Liver (tissue), 9 donors: ENCODE measurements around the gene KLLN. TPM values are rescaled to one million over a fixed set of nuclear protein-coding genes. Genes with fewer than 3 reads are reported as not detected.

Experiments used
- DNase-seq: peaks from one replicate; pipeline ENCODE4 v3.0.0-alpha.2; 2017; ENCODE audit warnings: low spot score
- H3K27ac ChIP-seq, 2 donors: one replicate each; pipeline ENCODE4 v1.7.0; 2013; ENCODE audit warnings: inconsistent platforms in 2 of 2, low read length in 2 of 2, control low read depth in 1 of 2, low read depth in 1 of 2, mild to moderate bottlenecking in 1 of 2
- H3K27me3 ChIP-seq, 4 donors: one replicate each; pipeline versions ENCODE4 v1.6.1 to v1.7.0; 2013; ENCODE audit warnings: low read length in 3 of 4, inconsistent platforms in 1 of 4, mild to moderate bottlenecking in 1 of 4, moderate library complexity in 1 of 4; ENCODE audit not compliant: control insufficient read depth in 4 of 4, insufficient read depth in 4 of 4
- H3K36me3 ChIP-seq, 4 donors: one replicate each; pipeline versions ENCODE4 v1.6.1 to v1.7.0; 2013; ENCODE audit warnings: low read length in 3 of 4, mild to moderate bottlenecking in 3 of 4, low read depth in 1 of 4, moderate library complexity in 1 of 4; ENCODE audit not compliant: control insufficient read depth in 4 of 4, insufficient read depth in 3 of 4
- H3K4me1 ChIP-seq, 4 donors: one replicate each; pipeline versions ENCODE4 v1.6.1 to v1.7.0; 2013; ENCODE audit warnings: low read length in 3 of 4, mild to moderate bottlenecking in 3 of 4, moderate library complexity in 1 of 4; ENCODE audit not compliant: control insufficient read depth in 4 of 4, insufficient read depth in 4 of 4
- H3K4me3 ChIP-seq, 3 donors: one replicate each; pipeline versions ENCODE4 v1.6.1 to v1.7.0; 2013; ENCODE audit warnings: low read length in 3 of 3, control low read depth in 1 of 3, low read depth in 1 of 3, mild to moderate bottlenecking in 1 of 3
- H3K9ac ChIP-seq, 2 donors: one replicate each; pipeline ENCODE4 v1.7.0; 2013; ENCODE audit warnings: low read length in 2 of 2, mild to moderate bottlenecking in 2 of 2, moderate library complexity in 2 of 2, control low read depth in 1 of 2, low read depth in 1 of 2
- H3K9me3 ChIP-seq, 4 donors: one replicate each; pipeline versions ENCODE4 v1.6.1 to v1.7.0; 2013; ENCODE audit warnings: low read length in 3 of 4; ENCODE audit not compliant: control insufficient read depth in 4 of 4
- CTCF ChIP-seq: fragments of 150-350 bp; IDR thresholded peaks from 2 replicates; pipeline ENCODE4 v1.5.1; 2017; ENCODE audit warnings: improper control_type of control experiment, low read depth, low read length; ENCODE audit not compliant: missing input control
- EGR1 ChIP-seq, 2 donors: IDR thresholded peaks; 2 replicates each; pipeline ENCODE4 v1.6.1; 2016 to 2018; ENCODE audit warnings: antibody characterized with exemption in 2 of 2, low read depth in 2 of 2
- FOXA1 ChIP-seq: IDR thresholded peaks from 2 replicates; pipeline ENCODE4 v1.6.1; 2016; ENCODE audit warnings: antibody characterized with exemption
- FOXA2 ChIP-seq: IDR thresholded peaks from 2 replicates; pipeline ENCODE4 v1.6.1; 2016; ENCODE audit warnings: antibody characterized with exemption
- GABPA ChIP-seq, 2 donors: IDR thresholded peaks in 1 of 2; conservative IDR thresholded peaks in 1 of 2; 2 replicates each; pipeline ENCODE4 v1.6.1; 2016; ENCODE audit warnings: antibody characterized with exemption in 2 of 2, mild to moderate bottlenecking in 1 of 2, moderate library complexity in 1 of 2
- HNF4A ChIP-seq, 2 donors: conservative IDR thresholded peaks; 2 replicates each; pipeline ENCODE4 v1.6.1; 2016; ENCODE audit warnings: antibody characterized with exemption in 2 of 2, mild to moderate bottlenecking in 2 of 2
- HNF4G ChIP-seq: IDR thresholded peaks from 2 replicates; pipeline ENCODE4 v1.6.1; 2016; ENCODE audit warnings: antibody characterized with exemption
- JUND ChIP-seq, 2 donors: IDR thresholded peaks; 2 replicates each; pipeline ENCODE4 v1.6.1; 2016; ENCODE audit warnings: antibody characterized with exemption in 2 of 2
- MAX ChIP-seq: IDR thresholded peaks from 2 replicates; pipeline ENCODE4 v1.6.1; 2016; ENCODE audit warnings: antibody characterized with exemption
- NR2F2 ChIP-seq: IDR thresholded peaks from 2 replicates; pipeline ENCODE4 v1.6.1; 2016; ENCODE audit warnings: antibody characterized with exemption
- RAD21 ChIP-seq, 2 donors: IDR thresholded peaks; 2 replicates each; pipeline ENCODE4 v1.6.1; 2016; ENCODE audit warnings: antibody characterized with exemption in 2 of 2, mild to moderate bottlenecking in 2 of 2
- REST ChIP-seq: IDR thresholded peaks from 2 replicates; pipeline ENCODE4 v1.6.1; 2016; ENCODE audit warnings: antibody characterized with exemption, mild to moderate bottlenecking
- RXRA ChIP-seq, 2 donors: IDR thresholded peaks; 2 replicates each; pipeline ENCODE4 v1.6.1; 2017 to 2018; ENCODE audit warnings: antibody characterized with exemption in 2 of 2, mild to moderate bottlenecking in 1 of 2
- SP1 ChIP-seq: IDR thresholded peaks from 2 replicates; pipeline ENCODE4 v1.6.1; 2018; ENCODE audit warnings: antibody characterized with exemption, mild to moderate bottlenecking
- TAF1 ChIP-seq: conservative IDR thresholded peaks from 2 replicates; pipeline ENCODE4 v1.6.1; 2016; ENCODE audit warnings: antibody characterized with exemption, mild to moderate bottlenecking
- YY1 ChIP-seq: IDR thresholded peaks from 2 replicates; pipeline ENCODE4 v1.6.1; 2016; ENCODE audit warnings: antibody characterized with exemption, mild to moderate bottlenecking
- WGBS: extraction: QIAGEN DNeasy Blood & Tissue Kit; methylation state at CpG from one replicate; pipeline ENCODE4 v1.1.7; 2013; 5-methylcytosine and 5-hydroxymethylcytosine counted together
- polyA plus RNA-seq, 2 donors: library from polyadenylated mRNA; stranded (reverse) in 1 of 2; unstranded in 1 of 2; fragments of 200-250 nt in 1 of 2; fragments of >200 nt in 1 of 2; fragmentation: Nextera tagmentation in 1 of 2; extraction: Ambion mirVana in 1 of 2; gene quantifications; one replicate each; pipeline versions ENCODE4 v1.2.1 to v1.2.3, GENCODE V29; 2013 to 2015
- total RNA-seq, 2 donors: library from RNA; depleted of rRNA; stranded (reverse); fragments of >200 nt; gene quantifications; one replicate each; pipeline ENCODE4 v1.2.3, GENCODE V29; 2014
- TF ChIP-seq, protein P1 (sequence below): IDR thresholded peaks from 2 replicates; pipeline ENCODE4 v1.6.1; 2016; ENCODE audit warnings: antibody characterized with exemption
- TF ChIP-seq, protein P2 (sequence below): IDR thresholded peaks from 2 replicates; pipeline ENCODE4 v1.6.1; 2016; ENCODE audit warnings: antibody characterized with exemption
- donor health status: healthy.
- donor health status: healthy.
- donor health status: healthy.
- donor health status: healthy.
- donor health status: healthy.

KLLN gene
- total and polyA plus RNA-seq, 4 donors: 0.17 to 0.42 (median 0.24) TPM

GRCh38 chr10:87896216-87896615, 32.9 kb upstream of the KLLN start (continued):
- TF ChIP-seq REST (no peak), HNF4G (no peak), YY1 (no peak), TAF1 (no peak), MAX (no peak), JUND (IDR thresholded peaks at IDR 0.05) (no peak)
- TF ChIP-seq, protein P1, sequence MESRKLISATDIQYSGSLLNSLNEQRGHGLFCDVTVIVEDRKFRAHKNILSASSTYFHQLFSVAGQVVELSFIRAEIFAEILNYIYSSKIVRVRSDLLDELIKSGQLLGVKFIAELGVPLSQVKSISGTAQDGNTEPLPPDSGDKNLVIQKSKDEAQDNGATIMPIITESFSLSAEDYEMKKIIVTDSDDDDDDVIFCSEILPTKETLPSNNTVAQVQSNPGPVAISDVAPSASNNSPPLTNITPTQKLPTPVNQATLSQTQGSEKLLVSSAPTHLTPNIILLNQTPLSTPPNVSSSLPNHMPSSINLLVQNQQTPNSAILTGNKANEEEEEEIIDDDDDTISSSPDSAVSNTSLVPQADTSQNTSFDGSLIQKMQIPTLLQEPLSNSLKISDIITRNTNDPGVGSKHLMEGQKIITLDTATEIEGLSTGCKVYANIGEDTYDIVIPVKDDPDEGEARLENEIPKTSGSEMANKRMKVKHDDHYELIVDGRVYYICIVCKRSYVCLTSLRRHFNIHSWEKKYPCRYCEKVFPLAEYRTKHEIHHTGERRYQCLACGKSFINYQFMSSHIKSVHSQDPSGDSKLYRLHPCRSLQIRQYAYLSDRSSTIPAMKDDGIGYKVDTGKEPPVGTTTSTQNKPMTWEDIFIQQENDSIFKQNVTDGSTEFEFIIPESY: no peak
- TF ChIP-seq, protein P2, sequence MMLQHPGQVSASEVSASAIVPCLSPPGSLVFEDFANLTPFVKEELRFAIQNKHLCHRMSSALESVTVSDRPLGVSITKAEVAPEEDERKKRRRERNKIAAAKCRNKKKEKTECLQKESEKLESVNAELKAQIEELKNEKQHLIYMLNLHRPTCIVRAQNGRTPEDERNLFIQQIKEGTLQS: no peak

- TF ChIP-seq NR2F2: no peak
- no peak for TF ChIP-seq EGR1 (IDR thresholded peaks at IDR 0.05; ENCODE audit: low read depth in 2 of 2)
- no peak for TF ChIP-seq SP1
- no peak for TF ChIP-seq RAD21 (IDR thresholded peaks at IDR 0.05)
- TF ChIP-seq FOXA2: no peak
- TF ChIP-seq, protein P1: no peak
- TF ChIP-seq YY1: no peak
- TF ChIP-seq HNF4A (conservative IDR thresholded peaks at IDR 0.05): no peak
- TF ChIP-seq TAF1: no peak
- TF ChIP-seq JUND (IDR thresholded peaks at IDR 0.05): no peak
- no peak for TF ChIP-seq CTCF
- no peak for TF ChIP-seq REST
- TF ChIP-seq RXRA (IDR thresholded peaks at IDR 0.05): no peak
- TF ChIP-seq, protein P2: no peak
- no peak for TF ChIP-seq GABPA (IDR thresholded peaks at IDR 0.05 in 1 of 2, conservative IDR thresholded peaks at IDR 0.05 in 1 of 2)
- no peak for TF ChIP-seq FOXA1
- no peak for TF ChIP-seq MAX
- TF ChIP-seq HNF4G: no peak
Measured at GRCh38 chr10:87895430-87895829, 32.1 kb upstream of the KLLN start.

More at GRCh38 chr10:87895430-87895829, 32.1 kb upstream of the KLLN start:
- WGBS: 85% methylated on average over 1 of the region's 1 CpG
- Histone ChIP-seq H3K27ac (no peak overlapping the region), H3K4me1 (peaks cover 0 to 2% (median 0%) of the 10 kb centered on the region in 4 donors), H3K9ac (no peak overlapping the region), H3K27me3 (no peaks in the 10 kb centered on the region), H3K9me3 (no peaks in the 10 kb centered on the region), H3K4me3 (no peak overlapping the region), H3K36me3 (peaks cover 0 to 6% (median 0%) of the 10 kb centered on the region in 4 donors)
- no peak for DNase-seq
